ENCODE data around the gene PALLD.

PALLD gene

DNA sequence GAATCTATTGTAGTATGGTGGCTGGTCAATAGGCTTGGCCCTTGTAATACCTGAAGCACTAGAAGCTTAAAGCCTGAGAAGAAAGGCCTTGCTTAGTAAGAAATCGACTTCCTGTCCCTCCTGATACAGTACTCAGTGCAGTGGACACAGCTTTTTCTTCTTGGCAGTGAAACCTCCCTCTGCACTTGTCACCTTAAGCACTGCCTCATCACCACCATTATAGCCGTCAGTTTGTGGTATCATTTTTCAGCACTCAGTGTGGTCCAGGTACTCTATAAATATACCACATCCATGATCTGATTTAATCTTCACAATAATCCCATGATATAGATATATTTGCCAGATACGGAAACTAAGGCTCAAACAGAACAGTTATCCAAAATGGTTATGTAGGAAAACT lies 75.2 kb downstream of the PALLD start:
- Histone ChIP-seq H3K4me2 (ENCODE audit: insufficient read depth, low read length) (no peak overlapping the region), H4K20me1 (ENCODE audit: insufficient read depth, low read length) (no peaks in the 10 kb centered on the region), H3K27ac (ENCODE audit: low read length) (no peak overlapping the region), H3K9ac (ENCODE audit: low read depth, low read length) (no peak overlapping the region), H2AFZ (ENCODE audit: low read depth, low read length) (no peak overlapping the region), H3K9me3 (ENCODE audit: insufficient read depth, low read length, severe bottlenecking) (no peaks in the 10 kb centered on the region), H3K4me1 (ENCODE audit: insufficient read depth, low read length) (no peaks in the 10 kb centered on the region), H3K4me3 (ENCODE audit: low read depth in 1 of 2, low read length in 2 of 2) (no peak overlapping the region), H3K36me3 (ENCODE audit: insufficient read depth, low read length) (no peaks in the 10 kb centered on the region), H3K27me3 (ENCODE audit: insufficient read depth, low read length, poor library complexity) (no peaks in the 10 kb centered on the region), H3K79me2 (ENCODE audit: insufficient read depth, low read length) (no peaks in the 10 kb centered on the region)
- no peak for TF ChIP-seq EZH2 (IDR thresholded peaks at IDR 0.05; ENCODE audit: borderline replicate concordance, low read depth, low read length, severe bottlenecking)
- TF ChIP-seq, protein P1, sequence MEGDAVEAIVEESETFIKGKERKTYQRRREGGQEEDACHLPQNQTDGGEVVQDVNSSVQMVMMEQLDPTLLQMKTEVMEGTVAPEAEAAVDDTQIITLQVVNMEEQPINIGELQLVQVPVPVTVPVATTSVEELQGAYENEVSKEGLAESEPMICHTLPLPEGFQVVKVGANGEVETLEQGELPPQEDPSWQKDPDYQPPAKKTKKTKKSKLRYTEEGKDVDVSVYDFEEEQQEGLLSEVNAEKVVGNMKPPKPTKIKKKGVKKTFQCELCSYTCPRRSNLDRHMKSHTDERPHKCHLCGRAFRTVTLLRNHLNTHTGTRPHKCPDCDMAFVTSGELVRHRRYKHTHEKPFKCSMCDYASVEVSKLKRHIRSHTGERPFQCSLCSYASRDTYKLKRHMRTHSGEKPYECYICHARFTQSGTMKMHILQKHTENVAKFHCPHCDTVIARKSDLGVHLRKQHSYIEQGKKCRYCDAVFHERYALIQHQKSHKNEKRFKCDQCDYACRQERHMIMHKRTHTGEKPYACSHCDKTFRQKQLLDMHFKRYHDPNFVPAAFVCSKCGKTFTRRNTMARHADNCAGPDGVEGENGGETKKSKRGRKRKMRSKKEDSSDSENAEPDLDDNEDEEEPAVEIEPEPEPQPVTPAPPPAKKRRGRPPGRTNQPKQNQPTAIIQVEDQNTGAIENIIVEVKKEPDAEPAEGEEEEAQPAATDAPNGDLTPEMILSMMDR (IDR thresholded peaks at IDR 0.05; ENCODE audit: borderline replicate concordance, extremely low read depth, low read length, poor library complexity, severe bottlenecking) = no peak
- no peak for DNase-seq
- no peak for ATAC-seq (ENCODE audit: insufficient read depth, low read depth)

DNA sequence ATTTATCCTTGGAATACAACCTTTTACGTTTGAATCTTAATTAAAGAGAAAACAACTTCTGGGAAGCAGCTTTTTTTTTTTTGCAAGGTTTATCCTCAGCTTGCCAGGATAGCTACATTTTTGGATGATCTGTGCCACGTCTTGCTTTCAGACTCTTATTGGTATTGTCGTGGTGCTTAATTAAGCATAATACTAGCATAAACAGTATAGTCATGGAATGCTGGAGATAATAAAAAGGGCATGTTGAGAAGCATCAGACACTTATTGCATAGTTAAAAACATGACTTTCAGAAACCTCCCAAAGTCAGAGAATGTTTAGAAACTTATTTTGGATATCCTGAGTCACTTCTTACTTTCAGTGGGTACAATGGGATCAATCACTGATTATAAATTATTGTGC lies 77.0 kb downstream of the PALLD start:
- Histone ChIP-seq H3K36me3 (ENCODE audit: insufficient read depth, low read length) (no peaks in the 10 kb centered on the region), H3K9ac (ENCODE audit: low read depth, low read length) (no peak overlapping the region), H2AFZ (ENCODE audit: low read depth, low read length) (no peak overlapping the region), H3K9me3 (ENCODE audit: insufficient read depth, low read length, severe bottlenecking) (no peaks in the 10 kb centered on the region), H3K27ac (ENCODE audit: low read length) (no peak overlapping the region), H3K4me3 (ENCODE audit: low read depth in 1 of 2, low read length in 2 of 2) (no peak overlapping the region), H3K4me1 (ENCODE audit: insufficient read depth, low read length) (no peaks in the 10 kb centered on the region), H4K20me1 (ENCODE audit: insufficient read depth, low read length) (no peaks in the 10 kb centered on the region), H3K27me3 (ENCODE audit: insufficient read depth, low read length, poor library complexity) (no peaks in the 10 kb centered on the region), H3K79me2 (ENCODE audit: insufficient read depth, low read length) (no peaks in the 10 kb centered on the region), H3K4me2 (ENCODE audit: insufficient read depth, low read length) (no peak overlapping the region)
- no peak for ATAC-seq (ENCODE audit: insufficient read depth, low read depth)
- TF ChIP-seq EZH2 (IDR thresholded peaks at IDR 0.05; ENCODE audit: borderline replicate concordance, low read depth, low read length, severe bottlenecking) = no peak
- TF ChIP-seq, protein P1 (IDR thresholded peaks at IDR 0.05; ENCODE audit: borderline replicate concordance, extremely low read depth, low read length, poor library complexity, severe bottlenecking) = no peak
- no peak for DNase-seq

DNA sequence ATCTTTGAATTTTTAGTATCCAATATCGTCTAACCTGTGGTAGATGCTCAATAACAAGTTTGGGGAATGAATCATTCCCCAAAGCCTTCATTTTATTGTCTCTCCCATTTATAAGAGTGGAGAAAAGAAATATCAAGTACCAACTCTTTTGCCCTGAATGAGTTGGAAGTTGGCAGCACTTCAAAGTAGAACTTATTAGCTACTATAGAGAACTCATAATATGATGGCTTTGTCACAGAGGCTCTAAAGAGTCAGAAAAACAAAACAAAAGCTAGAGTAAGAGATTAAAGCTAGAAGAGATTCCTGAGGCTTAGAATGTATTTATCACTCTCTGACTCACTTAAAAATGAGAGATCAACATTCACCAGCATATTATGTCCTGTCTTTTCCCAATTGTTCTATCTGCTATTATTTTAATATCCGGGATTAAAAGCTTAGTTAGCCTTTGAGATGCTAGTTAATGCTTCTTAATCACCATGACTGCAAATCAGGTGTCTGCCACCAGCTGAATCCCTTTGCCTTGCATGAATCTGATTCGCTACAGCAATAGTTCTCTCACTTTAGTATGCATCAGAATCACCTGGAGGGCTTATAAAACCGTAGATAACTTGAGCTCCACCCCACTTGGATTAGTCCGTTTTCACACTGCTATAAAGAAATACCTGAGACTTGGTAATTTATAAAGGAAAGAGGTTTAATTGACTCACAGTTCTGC lies 77.9 kb downstream of the PALLD start:
- Histone ChIP-seq H4K20me1 (ENCODE audit: insufficient read depth, low read length) (no peaks in the 10 kb centered on the region), H3K27ac (ENCODE audit: low read length) (no peak overlapping the region), H2AFZ (ENCODE audit: low read depth, low read length) (no peak overlapping the region), H3K4me3 (ENCODE audit: low read depth in 1 of 2, low read length in 2 of 2) (no peak overlapping the region), H3K27me3 (ENCODE audit: insufficient read depth, low read length, poor library complexity) (no peaks in the 10 kb centered on the region), H3K4me1 (ENCODE audit: insufficient read depth, low read length) (no peaks in the 10 kb centered on the region), H3K79me2 (ENCODE audit: insufficient read depth, low read length) (no peaks in the 10 kb centered on the region), H3K4me2 (ENCODE audit: insufficient read depth, low read length) (no peak overlapping the region), H3K36me3 (ENCODE audit: insufficient read depth, low read length) (no peaks in the 10 kb centered on the region), H3K9ac (ENCODE audit: low read depth, low read length) (no peak overlapping the region), H3K9me3 (ENCODE audit: insufficient read depth, low read length, severe bottlenecking) (no peaks in the 10 kb centered on the region)
- no peak for TF ChIP-seq EZH2 (IDR thresholded peaks at IDR 0.05; ENCODE audit: borderline replicate concordance, low read depth, low read length, severe bottlenecking)
- TF ChIP-seq, protein P1 (IDR thresholded peaks at IDR 0.05; ENCODE audit: borderline replicate concordance, extremely low read depth, low read length, poor library complexity, severe bottlenecking) = no peak
- no peak for DNase-seq
- no peak for ATAC-seq (ENCODE audit: insufficient read depth, low read depth)
